Stomach (tissue), 9 donors: ENCODE results near the gene MRPL40. TPM values are rescaled to one million over a fixed set of nuclear protein-coding genes. Genes with fewer than 3 reads are reported as not detected.

Source experiments
- DNase-seq, 2 donors: peaks; one replicate each; pipeline versions ENCODE4 v3.0.0 to v3.0.0-alpha.2; 2013 to 2019
- H3K27ac ChIP-seq, 5 donors: fragments of 200-600 bp in 4 of 5; sonication (generic) in 4 of 5; one replicate each; pipeline ENCODE4 v1.5.1; 2013 to 2019; ENCODE audit warnings: mild to moderate bottlenecking in 1 of 5, moderate library complexity in 1 of 5
- H3K27me3 ChIP-seq, 3 donors: fragments of 200-600 bp; sonication (generic); one replicate each; pipeline ENCODE4 v1.5.1; 2017 to 2019; ENCODE audit warnings: mixed run types in 1 of 3
- H3K36me3 ChIP-seq, 4 donors: fragments of 200-600 bp; sonication (generic); 1 replicate in 3 of 4; 2 replicates in 1 of 4; pipeline ENCODE4 v1.5.1; 2016 to 2019
- H3K4me1 ChIP-seq, 4 donors: fragments of 200-600 bp; sonication (generic); one replicate each; pipeline ENCODE4 v1.5.1; 2016 to 2019
- H3K4me3 ChIP-seq, 4 donors: fragments of 200-600 bp; sonication (generic) in 3 of 4; one replicate each; pipeline ENCODE4 v1.5.1; 2016 to 2019; ENCODE audit warnings: mild to moderate bottlenecking in 1 of 4
- H3K9me3 ChIP-seq, 4 donors: fragments of 200-600 bp; sonication (generic); one replicate each; pipeline ENCODE4 v1.5.1; 2016 to 2019
- CTCF ChIP-seq, 7 experiments: fragments of 450-650 bp in 4 of 7; fragments of 200-600 bp in 3 of 7; sonication (generic) in 3 of 7; IDR thresholded peaks; one replicate each; pipeline ENCODE4 v1.5.1; 2016 to 2019; ENCODE audit warnings: antibody characterized with exemption in 7 of 7, control low read depth in 2 of 7, mild to moderate bottlenecking in 1 of 7
- EP300 ChIP-seq: sonication (generic); formaldehyde crosslinking; IDR thresholded peaks from one replicate; pipeline ENCODE4 v1.6.1; 2017; ENCODE audit warnings: antibody characterized with exemption
- POLR2A ChIP-seq, 4 donors: fragments of 450-650 bp; IDR thresholded peaks; one replicate each; pipeline ENCODE4 v1.6.1; 2016; ENCODE audit warnings: antibody characterized with exemption in 4 of 4, control low read depth in 2 of 4, mild to moderate bottlenecking in 1 of 4, moderate library complexity in 1 of 4
- POLR2AphosphoS5 ChIP-seq, 3 donors: sonication (generic); formaldehyde crosslinking; IDR thresholded peaks; one replicate each; pipeline ENCODE4 v1.6.1; 2016; ENCODE audit warnings: antibody characterized with exemption in 3 of 3
- WGBS, 5 donors: extraction: QIAGEN DNeasy Blood & Tissue Kit in 3 of 5; methylation state at CpG; one replicate each; pipeline versions ENCODE4 v1.1.5 to v1.1.7; 2013 to 2018; 5-methylcytosine and 5-hydroxymethylcytosine counted together
- intact Hi-C: fragments of 100-400 bp; cut with DNase I; formaldehyde crosslinking; loops from one replicate; pipeline ENCODE4 v1.15.1; 2023; ENCODE audit warnings: low total_unique reads
- polyA plus RNA-seq, 3 donors: library from polyadenylated mRNA; stranded (reverse); fragments of 200-250 nt; gene quantifications; one replicate each; pipeline ENCODE4 v1.2.3, GENCODE V29; 2013
- total RNA-seq, 5 donors: library from RNA; depleted of rRNA; stranded (reverse); fragments of >200 nt; gene quantifications; one replicate each; pipeline versions ENCODE4 v1.1.0 to v1.2.3, GENCODE V29; 2014 to 2016
- donor health status: healthy with polysubstance abuse.
- donor health status: Bipolar disorder and iron deficiency.
- donor health status: healthy.

The MRPL40 gene
- total and polyA plus RNA-seq, 8 donors = 2.3 to 61.1 (median 23.3) TPM

DNA sequence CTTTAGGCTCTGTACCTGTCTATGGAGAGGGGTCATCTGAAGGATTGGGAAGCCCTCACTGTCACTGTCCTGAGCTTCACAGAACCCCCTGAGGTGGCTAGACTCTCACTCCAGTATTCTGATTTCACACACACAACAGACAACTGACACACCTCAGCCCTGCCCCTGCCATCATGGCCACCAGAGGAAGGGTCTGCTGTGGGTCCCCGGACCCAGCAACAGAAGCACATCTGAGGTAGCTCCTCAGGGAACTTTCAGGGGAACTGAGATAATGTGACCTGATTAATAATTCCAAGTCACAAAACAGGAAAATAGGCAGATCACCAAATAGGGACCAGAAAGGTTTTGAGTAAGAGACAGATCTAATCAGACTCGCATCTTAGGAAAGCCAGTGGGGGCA lies 22.7 kb downstream of the MRPL40 start:
- DNase-seq = no peak
- intact Hi-C loops = loop anchor here (10.0 kb wide), 1 partner anchor 270 kb away; no protein-coding TSS in a partner anchor
- H3K36me3 ChIP-seq = peaks cover 77 to 100% (median 98%) of the 10 kb centered on the region in 4 donors
- no peaks in the 10 kb centered on the region for H3K4me1 ChIP-seq
- no peak overlapping the region for H3K27ac ChIP-seq
- no peak overlapping the region for H3K4me3 ChIP-seq
- TF ChIP-seq EP300 = no peak
- TF ChIP-seq CTCF (IDR thresholded peaks at IDR 0.05) = no peak
- no peak for TF ChIP-seq POLR2AphosphoS5 (IDR thresholded peaks at IDR 0.05)
- no peak for TF ChIP-seq POLR2A (IDR thresholded peaks at IDR 0.05)
- no peaks in the 10 kb centered on the region for H3K27me3 ChIP-seq
- H3K9me3 ChIP-seq = no peaks in the 10 kb centered on the region
- WGBS, 5 donors = 88 to 100% (median 93%) methylated on average over 2 of the region's 2 CpGs

DNA sequence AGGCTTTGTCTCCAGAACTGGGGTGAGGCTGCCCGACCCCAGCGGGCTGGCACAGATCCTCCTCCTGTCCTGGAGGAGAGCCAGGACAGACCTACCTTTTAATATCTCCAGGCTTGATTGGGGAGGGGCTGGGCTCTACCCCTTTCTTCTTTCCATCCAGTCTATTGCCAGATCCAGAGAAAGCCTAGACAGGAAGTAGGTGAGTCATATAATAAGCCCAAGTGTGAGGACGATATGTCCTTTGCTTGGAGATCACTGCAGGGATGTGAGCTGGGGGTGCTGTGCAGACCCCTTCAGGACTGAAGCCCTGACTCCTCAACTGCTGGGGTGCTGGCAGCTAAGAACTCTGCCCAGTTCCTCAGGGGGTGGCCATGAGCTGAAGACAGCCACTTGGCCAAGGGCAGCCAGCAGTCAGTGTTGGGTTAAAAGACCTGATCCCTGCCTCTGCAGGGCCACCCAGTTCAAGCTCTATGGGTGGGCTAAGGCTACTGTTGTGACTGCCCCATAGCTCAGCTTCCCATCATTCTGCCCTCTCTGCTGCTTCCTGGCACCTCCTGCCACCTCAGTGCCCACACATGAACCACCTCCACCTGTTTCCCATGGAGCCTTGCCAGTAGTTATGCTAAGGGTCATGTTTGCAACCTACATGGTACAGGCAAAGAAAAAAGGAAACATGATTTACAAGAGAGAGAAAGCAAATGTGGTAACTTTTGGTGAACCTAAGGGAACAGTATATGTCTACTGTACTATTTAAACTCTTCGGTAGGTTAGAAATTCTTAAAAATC lies 23.4 kb downstream of the MRPL40 start:
- H3K4me3 ChIP-seq = no peak overlapping the region
- TF ChIP-seq POLR2AphosphoS5 (IDR thresholded peaks at IDR 0.05) = no peak
- TF ChIP-seq CTCF (IDR thresholded peaks at IDR 0.05) = no peak
- no peaks in the 10 kb centered on the region for H3K27me3 ChIP-seq
- no peak for DNase-seq
- H3K4me1 ChIP-seq = no peaks in the 10 kb centered on the region
- no peak overlapping the region for H3K27ac ChIP-seq
- peaks cover 77 to 100% (median 98%) of the 10 kb centered on the region in 4 donors for H3K36me3 ChIP-seq
- intact Hi-C loops = loop anchor here (10.0 kb wide), 1 partner anchor 271 kb away; no protein-coding TSS in a partner anchor
- WGBS, 5 donors = 51 to 73% (median 68%) methylated on average over 4 of the region's 4 CpGs
- H3K9me3 ChIP-seq = no peaks in the 10 kb centered on the region

GRCh38 chr22:19456541-19456940 lies 24.2 kb downstream of the MRPL40 start:
- no peaks in the 10 kb centered on the region for H3K4me1 ChIP-seq
- H3K27ac ChIP-seq = no peak overlapping the region
- no peaks in the 10 kb centered on the region for H3K9me3 ChIP-seq
- intact Hi-C loops = loop anchor here (10.0 kb wide), 1 partner anchor 272 kb away; no protein-coding TSS in a partner anchor
- TF ChIP-seq POLR2A (IDR thresholded peaks at IDR 0.05) (no peak), POLR2AphosphoS5 (IDR thresholded peaks at IDR 0.05) (no peak)
- H3K36me3 ChIP-seq = peaks cover 76 to 100% (median 99%) of the 10 kb centered on the region in 4 donors
- 91 to 96% (median 94%) methylated on average over 7 to 10 of the region's 10 CpGs for WGBS, 5 donors
- DNase-seq = no peak
- no peaks in the 10 kb centered on the region for H3K27me3 ChIP-seq
- no peak overlapping the region for H3K4me3 ChIP-seq

GRCh38 chr22:19457828-19458428 lies 25.6 kb downstream of the MRPL40 start:
- WGBS, 5 donors = 93 to 97% (median 97%) methylated on average over 8 of the region's 8 CpGs

More at GRCh38 chr22:19457828-19458428, 25.6 kb downstream of the MRPL40 start:
- no peaks in the 10 kb centered on the region for H3K27me3 ChIP-seq
- no peaks in the 10 kb centered on the region for H3K4me1 ChIP-seq
- DNase-seq = no peak
- H3K9me3 ChIP-seq = no peaks in the 10 kb centered on the region
- no peak overlapping the region for H3K4me3 ChIP-seq
- intact Hi-C loops = loop anchor here (10.0 kb wide), 1 partner anchor 273 kb away; no protein-coding TSS in a partner anchor
- H3K27ac ChIP-seq = no peak overlapping the region
- H3K36me3 ChIP-seq = peaks cover 79 to 100% (median 99%) of the 10 kb centered on the region in 4 donors
- no peak for TF ChIP-seq POLR2AphosphoS5 (IDR thresholded peaks at IDR 0.05)
- TF ChIP-seq EP300 = no peak
- no peak for TF ChIP-seq POLR2A (IDR thresholded peaks at IDR 0.05)
- TF ChIP-seq CTCF (IDR thresholded peaks at IDR 0.05) = no peak
